KMS-11 (cell line): ENCODE data around the gene DSCAML1.

Experiments used
- H2AFZ ChIP-seq: fragments of 200-600 bp; sonication (generic); 2 replicates; pipeline ENCODE4 v1.6.1; 2016; ENCODE audit warnings: antibody characterized with exemption, mixed run types, low read depth
- H3K27ac ChIP-seq: fragments of 200-600 bp; sonication (generic); 2 replicates; pipeline ENCODE4 v1.6.1; 2016; ENCODE audit warnings: mild to moderate bottlenecking, mixed run types
- H3K27me3 ChIP-seq: fragments of 200-600 bp; sonication (generic); 2 replicates; pipeline ENCODE4 v1.6.1; 2017; ENCODE audit warnings: mild to moderate bottlenecking, low read depth, mixed run types, moderate library complexity; ENCODE audit not compliant: insufficient read depth
- H3K36me3 ChIP-seq: fragments of 200-600 bp; sonication (generic); 2 replicates; pipeline ENCODE4 v1.6.1; 2017; ENCODE audit warnings: mild to moderate bottlenecking, mixed run types; ENCODE audit not compliant: insufficient read depth
- H3K4me1 ChIP-seq: fragments of 200-600 bp; sonication (generic); 2 replicates; pipeline ENCODE4 v1.6.1; 2016; ENCODE audit warnings: mild to moderate bottlenecking, low read depth, mixed run types; ENCODE audit not compliant: poor library complexity, severe bottlenecking
- H3K4me2 ChIP-seq: fragments of 200-600 bp; sonication (generic); 2 replicates; pipeline ENCODE4 v1.7.0; 2016; ENCODE audit warnings: mild to moderate bottlenecking, mixed run types
- H3K4me3 ChIP-seq: fragments of 200-600 bp; sonication (generic); IDR thresholded peaks from 2 replicates; pipeline ENCODE4 v1.6.1; 2017; ENCODE audit warnings: low read depth, low read length, mixed read lengths; ENCODE audit not compliant: insufficient read depth
- H3K79me2 ChIP-seq: fragments of 200-600 bp; sonication (generic); 2 replicates; pipeline ENCODE4 v1.6.1; 2016; ENCODE audit warnings: low read depth, mixed run types; ENCODE audit not compliant: insufficient read depth
- H3K9ac ChIP-seq: fragments of 200-600 bp; sonication (generic); 2 replicates; pipeline ENCODE4 v1.6.1; 2016; ENCODE audit warnings: mild to moderate bottlenecking, mixed run types
- H4K20me1 ChIP-seq: fragments of 200-600 bp; sonication (generic); 2 replicates; pipeline ENCODE4 v1.6.1; 2016; ENCODE audit warnings: mild to moderate bottlenecking, mixed run types; ENCODE audit not compliant: insufficient read depth
- TF ChIP-seq, protein P1 (sequence below): fragments of 200-600 bp; sonication (generic); conservative IDR thresholded peaks from 2 replicates; pipeline ENCODE4 v1.6.1; 2017; ENCODE audit warnings: low read depth, mild to moderate bottlenecking, antibody characterized with exemption, low read length, moderate library complexity, mixed read lengths

Gene DSCAML1

DNA sequence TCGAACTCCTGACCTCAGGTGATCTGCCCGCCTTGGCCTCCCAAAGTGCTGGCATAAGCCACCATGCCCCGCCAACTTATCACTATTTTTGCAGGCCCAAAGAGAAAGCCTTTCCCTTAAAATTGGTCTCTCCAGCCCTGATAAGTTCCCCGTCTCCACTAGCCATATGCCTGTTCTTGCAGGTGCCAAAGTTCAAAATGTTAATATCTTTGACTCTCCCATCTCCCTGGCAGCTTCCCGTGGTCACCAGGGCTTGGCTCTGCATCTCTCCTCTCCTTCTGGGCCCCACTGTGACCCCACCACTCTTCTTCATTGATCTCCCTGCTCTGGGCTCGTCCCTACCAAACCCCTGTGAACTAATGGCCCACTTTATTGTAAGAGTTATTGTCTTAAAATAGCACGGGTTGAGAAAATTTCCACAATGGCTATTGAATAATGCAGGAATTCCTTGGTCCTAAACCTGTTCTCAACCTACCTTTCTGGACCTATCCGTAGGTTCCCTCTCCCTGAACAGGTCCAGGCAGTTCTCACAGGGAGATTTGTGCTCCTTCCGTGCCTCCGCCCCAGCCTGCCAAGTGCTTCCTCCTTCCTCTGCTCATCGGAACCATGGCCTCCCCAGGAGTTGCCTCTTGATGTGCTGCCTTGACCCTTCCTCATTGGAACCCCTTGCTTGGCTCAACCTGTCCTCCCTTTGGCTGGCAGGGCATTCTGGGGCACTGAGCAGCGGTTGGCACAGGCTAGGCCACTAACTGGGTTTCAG is 147.5 kb downstream of the DSCAML1 start:
- no peak overlapping the region for H3K4me2 ChIP-seq
- no peak overlapping the region for H3K9ac ChIP-seq
- no peaks in the 10 kb centered on the region for H3K27me3 ChIP-seq
- no peaks in the 10 kb centered on the region for H3K79me2 ChIP-seq
- H2AFZ ChIP-seq = no peak overlapping the region
- no peaks in the 10 kb centered on the region for H4K20me1 ChIP-seq
- TF ChIP-seq, protein P1, sequence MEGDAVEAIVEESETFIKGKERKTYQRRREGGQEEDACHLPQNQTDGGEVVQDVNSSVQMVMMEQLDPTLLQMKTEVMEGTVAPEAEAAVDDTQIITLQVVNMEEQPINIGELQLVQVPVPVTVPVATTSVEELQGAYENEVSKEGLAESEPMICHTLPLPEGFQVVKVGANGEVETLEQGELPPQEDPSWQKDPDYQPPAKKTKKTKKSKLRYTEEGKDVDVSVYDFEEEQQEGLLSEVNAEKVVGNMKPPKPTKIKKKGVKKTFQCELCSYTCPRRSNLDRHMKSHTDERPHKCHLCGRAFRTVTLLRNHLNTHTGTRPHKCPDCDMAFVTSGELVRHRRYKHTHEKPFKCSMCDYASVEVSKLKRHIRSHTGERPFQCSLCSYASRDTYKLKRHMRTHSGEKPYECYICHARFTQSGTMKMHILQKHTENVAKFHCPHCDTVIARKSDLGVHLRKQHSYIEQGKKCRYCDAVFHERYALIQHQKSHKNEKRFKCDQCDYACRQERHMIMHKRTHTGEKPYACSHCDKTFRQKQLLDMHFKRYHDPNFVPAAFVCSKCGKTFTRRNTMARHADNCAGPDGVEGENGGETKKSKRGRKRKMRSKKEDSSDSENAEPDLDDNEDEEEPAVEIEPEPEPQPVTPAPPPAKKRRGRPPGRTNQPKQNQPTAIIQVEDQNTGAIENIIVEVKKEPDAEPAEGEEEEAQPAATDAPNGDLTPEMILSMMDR = no peak
- no peak overlapping the region for H3K4me3 ChIP-seq
- no peaks in the 10 kb centered on the region for H3K4me1 ChIP-seq
- no peak overlapping the region for H3K27ac ChIP-seq
- H3K36me3 ChIP-seq = no peaks in the 10 kb centered on the region

DNA sequence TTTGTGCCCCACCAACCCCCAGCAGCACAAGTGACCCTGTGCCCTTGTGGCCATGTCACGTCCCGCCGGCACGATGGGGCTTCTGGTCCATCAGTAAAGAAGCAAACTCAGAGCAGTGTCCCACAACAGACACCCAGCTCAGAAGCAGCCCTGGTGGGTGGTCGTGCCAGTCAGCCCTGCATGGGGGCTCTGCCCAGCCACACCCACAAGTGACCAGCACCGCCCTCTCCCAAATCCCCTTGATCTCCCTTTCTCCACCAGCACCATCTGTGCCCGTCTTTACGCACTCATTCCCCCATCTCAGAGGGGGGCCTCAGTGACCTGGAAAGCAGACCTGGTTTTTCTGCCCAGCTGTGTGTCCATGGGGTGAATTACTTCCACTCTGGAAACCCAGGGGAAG is 149.1 kb downstream of the DSCAML1 start:
- H3K27ac ChIP-seq = no peak overlapping the region
- TF ChIP-seq, protein P1 = no peak
- no peaks in the 10 kb centered on the region for H3K79me2 ChIP-seq
- no peak overlapping the region for H3K4me2 ChIP-seq
- H3K27me3 ChIP-seq = no peaks in the 10 kb centered on the region
- H3K4me3 ChIP-seq = no peak overlapping the region
- H3K4me1 ChIP-seq = no peaks in the 10 kb centered on the region
- H2AFZ ChIP-seq = no peak overlapping the region
- no peaks in the 10 kb centered on the region for H4K20me1 ChIP-seq
- H3K9ac ChIP-seq = no peak overlapping the region
- H3K36me3 ChIP-seq = no peaks in the 10 kb centered on the region

DNA sequence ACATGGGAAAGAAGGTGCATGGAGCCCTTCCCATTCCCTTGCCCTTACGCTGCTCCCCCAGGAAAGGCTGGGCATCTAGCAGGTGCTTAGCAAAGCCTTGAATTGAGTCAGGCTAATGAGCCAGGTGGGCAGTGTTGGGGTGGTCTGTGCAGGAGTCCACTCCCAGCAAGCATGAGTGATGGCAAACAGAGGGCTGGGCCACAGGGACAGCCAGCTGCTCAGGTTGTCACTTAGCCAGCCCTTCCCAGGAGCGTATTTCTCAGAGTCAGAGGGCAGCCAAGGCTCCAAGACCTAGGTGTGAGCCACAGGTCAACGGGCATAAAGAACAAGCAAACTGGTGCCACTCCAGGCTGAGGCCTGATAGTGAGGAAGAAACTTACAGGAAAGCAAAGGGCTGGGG is 149.8 kb downstream of the DSCAML1 start:
- Histone ChIP-seq H3K9ac (no peak overlapping the region), H2AFZ (no peak overlapping the region), H3K79me2 (no peaks in the 10 kb centered on the region), H3K4me3 (no peak overlapping the region), H3K27ac (no peak overlapping the region), H4K20me1 (no peaks in the 10 kb centered on the region), H3K36me3 (no peaks in the 10 kb centered on the region), H3K4me1 (no peaks in the 10 kb centered on the region), H3K27me3 (no peaks in the 10 kb centered on the region), H3K4me2 (no peak overlapping the region)
- TF ChIP-seq, protein P1 = no peak

DNA sequence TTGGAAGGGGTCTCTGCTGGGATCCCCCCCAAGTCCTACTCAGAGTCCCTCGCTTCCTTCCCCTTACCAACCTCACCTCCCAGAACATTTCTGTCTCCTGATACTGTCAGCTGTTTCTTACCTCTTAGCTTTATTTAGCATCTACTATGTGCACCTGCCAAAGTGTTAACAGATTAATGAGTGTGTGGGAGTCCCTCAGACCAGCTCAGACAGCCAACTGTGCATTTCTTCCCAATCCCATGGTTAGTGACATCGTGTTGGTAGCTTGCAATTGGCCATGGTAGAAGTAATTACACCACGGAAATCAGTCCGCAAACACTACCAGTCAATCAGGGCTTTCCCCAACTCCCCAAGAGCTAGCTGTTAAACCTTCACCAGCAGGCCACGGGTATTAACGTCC is 150.6 kb downstream of the DSCAML1 start:
- H3K4me2 ChIP-seq = no peak overlapping the region
- H3K27me3 ChIP-seq = no peaks in the 10 kb centered on the region
- no peaks in the 10 kb centered on the region for H3K4me1 ChIP-seq
- no peak overlapping the region for H3K27ac ChIP-seq
- no peaks in the 10 kb centered on the region for H3K36me3 ChIP-seq
- H3K79me2 ChIP-seq = no peaks in the 10 kb centered on the region
- H2AFZ ChIP-seq = no peak overlapping the region
- H3K4me3 ChIP-seq = no peak overlapping the region
- no peak overlapping the region for H3K9ac ChIP-seq
- no peaks in the 10 kb centered on the region for H4K20me1 ChIP-seq
- TF ChIP-seq, protein P1 = no peak
